Measurements from ENCODE around the gene CBX8. TPM values are rescaled to one million over a fixed set of nuclear protein-coding genes. Genes with fewer than 3 reads are reported as not detected.

CBX8 gene
- total and polyA plus RNA-seq, 2 of the 13 experiments (the other 11 are each of a cell fraction or from before 2014, with no cell fraction given), result 0.34 to 12.6 TPM

- TF ChIP-seq ZBTB33 (CRISPR knock-in tag; IDR thresholded peaks at IDR 0.05), result no peak
- no peak for TF ChIP-seq ZBTB7B (CRISPR knock-in tag; IDR thresholded peaks at IDR 0.05)
- no peak for TF ChIP-seq HBP1 (CRISPR knock-in tag; IDR thresholded peaks at IDR 0.05; ENCODE audit: low read depth)
- TF ChIP-seq MXD4 (CRISPR knock-in tag; IDR thresholded peaks at IDR 0.05), result no peak
- no peak for TF ChIP-seq ATF4 (CRISPR knock-in tag; IDR thresholded peaks at IDR 0.05)
- no peak for TF ChIP-seq E2F1 (CRISPR knock-in tag; IDR thresholded peaks at IDR 0.05)
- peak; percentile 31; the same call in 1 of the 2 replicates for TF ChIP-seq RXRA (CRISPR knock-in tag; IDR thresholded peaks at IDR 0.05)
- TF ChIP-seq ONECUT2 (CRISPR knock-in tag; IDR thresholded peaks at IDR 0.05), result no peak
- no peak for TF ChIP-seq JARID2 (CRISPR knock-in tag; IDR thresholded peaks at IDR 0.05; ENCODE audit: insufficient replicate concordance)
- no peak for TF ChIP-seq DDIT3 (CRISPR knock-in tag; IDR thresholded peaks at IDR 0.05)
- TF ChIP-seq ZBTB7A (CRISPR knock-in tag; IDR thresholded peaks at IDR 0.05), result no peak
- TF ChIP-seq ATF3 (CRISPR knock-in tag; IDR thresholded peaks at IDR 0.05), result no peak
- no peak for TF ChIP-seq ZBTB39 (CRISPR knock-in tag; IDR thresholded peaks at IDR 0.05)
- no peak for TF ChIP-seq ARNT (IDR thresholded peaks at IDR 0.05)
- TF ChIP-seq ZBTB43 (CRISPR knock-in tag; conservative IDR thresholded peaks at IDR 0.05), result no peak
Measured at GRCh38 chr17:79788989-79789942, 7.6 kb downstream of the CBX8 start (continued).

All from HepG2 (cell line).